Smooth muscle cell (in vitro differentiated cells): ENCODE measurements around the gene STON1. TPM values are rescaled to one million over a fixed set of nuclear protein-coding genes. Genes with fewer than 3 reads are reported as not detected.

Experiments used
- DNase-seq: peaks from one replicate; lab custom pipeline; 2025; ENCODE audit not compliant: unreplicated experiment; lab: John Stamatoyannopoulos, UW
- H2AFZ ChIP-seq: fragments of 200-600 bp; sonication (generic); 2 replicates; pipeline ENCODE4 v1.6.0; 2016; ENCODE audit warnings: antibody characterized with exemption, low read depth, mild to moderate bottlenecking
- H3F3A ChIP-seq: fragments of 200-600 bp; sonication (generic); 2 replicates; pipeline ENCODE4 v1.6.0; 2017; ENCODE audit warnings: antibody characterized with exemption, low read depth
- H3K27ac ChIP-seq: fragments of 200-600 bp; sonication (generic); 2 replicates; pipeline ENCODE4 v1.5.1; 2016; ENCODE audit warnings: low read depth, mild to moderate bottlenecking
- H3K27me3 ChIP-seq: fragments of 200-600 bp; sonication (generic); 2 replicates; pipeline ENCODE4 v1.6.1; 2016; ENCODE audit warnings: low read depth, mild to moderate bottlenecking
- H3K36me3 ChIP-seq: fragments of 200-600 bp; sonication (generic); 2 replicates; pipeline ENCODE4 v1.5.1; 2016; ENCODE audit warnings: low read depth
- H3K4me1 ChIP-seq: fragments of 200-600 bp; sonication (generic); 2 replicates; pipeline ENCODE4 v1.5.1; 2016; ENCODE audit warnings: low read depth
- H3K4me2 ChIP-seq: fragments of 200-600 bp; sonication (generic); 2 replicates; pipeline ENCODE4 v1.6.0; 2016; ENCODE audit warnings: mild to moderate bottlenecking
- H3K4me3 ChIP-seq: fragments of 200-600 bp; sonication (generic); 2 replicates; pipeline ENCODE4 v1.5.1; 2016; ENCODE audit warnings: mild to moderate bottlenecking
- H3K79me2 ChIP-seq: fragments of 200-600 bp; sonication (generic); 2 replicates; pipeline ENCODE4 v1.6.0; 2016; ENCODE audit warnings: low read depth, mild to moderate bottlenecking
- H3K9ac ChIP-seq: fragments of 200-600 bp; sonication (generic); 2 replicates; pipeline ENCODE4 v1.6.0; 2016; ENCODE audit warnings: low read depth
- H3K9me3 ChIP-seq: fragments of 200-600 bp; sonication (generic); replicated peaks from 2 replicates; pipeline ENCODE4 v1.5.1; 2016; ENCODE audit warnings: low read depth
- H4K20me1 ChIP-seq: fragments of 200-600 bp; sonication (generic); 2 replicates; pipeline ENCODE4 v1.6.0; 2016; ENCODE audit warnings: low read depth
- WGBS: methylation state at CpG from one replicate; pipeline ENCODE4 v1.1.7; 2016; ENCODE audit warnings: low lambda C conversion rate; 5-methylcytosine and 5-hydroxymethylcytosine counted together
- polyA plus RNA-seq: library from polyadenylated mRNA; unstranded; fragments of >200 nt; fragmentation: Nextera tagmentation; extraction: Ambion mirVana; gene quantifications from 2 replicates; pipeline ENCODE4 v1.2.1, GENCODE V29; 2016
- total RNA-seq: library from RNA; depleted of rRNA; stranded (reverse); fragments of >200 nt; gene quantifications from 2 replicates; pipeline ENCODE4 v1.2.3, GENCODE V29; 2014
- TF ChIP-seq, protein P1 (sequence below): fragments of 200-600 bp; sonication (generic); IDR thresholded peaks from 2 replicates; pipeline ENCODE4 v1.5.1; 2017; ENCODE audit warnings: borderline replicate concordance, mild to moderate bottlenecking, antibody characterized with exemption; ENCODE audit not compliant: insufficient read depth, poor library complexity, severe bottlenecking

The STON1 gene
- total and polyA plus RNA-seq, 2 experiments from 2014 or later = 15.3 to 56.6 TPM

DNA sequence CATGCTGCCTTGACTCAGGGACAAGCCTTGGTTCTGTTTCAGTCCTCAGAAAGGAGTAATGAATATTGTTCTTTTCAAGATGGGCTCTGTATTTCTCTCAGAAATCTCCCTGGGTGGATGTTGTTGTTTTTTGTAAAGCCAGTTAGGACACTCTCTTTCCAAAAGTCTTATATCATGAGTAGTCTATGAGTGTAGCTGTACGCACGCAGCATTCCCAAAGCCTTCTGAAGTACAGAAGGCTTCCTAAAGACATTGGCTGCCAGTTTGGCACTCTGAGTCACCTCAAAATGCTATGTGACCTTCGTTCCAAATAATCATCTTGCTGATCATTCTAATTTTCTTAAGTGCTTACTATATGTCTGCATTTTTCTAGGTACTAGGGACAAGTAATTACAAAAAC is 71.0 kb downstream of the STON1 start:
- WGBS = 50% methylated on average over 3 of the region's 3 CpGs
- H3K4me2 ChIP-seq = no peak overlapping the region

DNA sequence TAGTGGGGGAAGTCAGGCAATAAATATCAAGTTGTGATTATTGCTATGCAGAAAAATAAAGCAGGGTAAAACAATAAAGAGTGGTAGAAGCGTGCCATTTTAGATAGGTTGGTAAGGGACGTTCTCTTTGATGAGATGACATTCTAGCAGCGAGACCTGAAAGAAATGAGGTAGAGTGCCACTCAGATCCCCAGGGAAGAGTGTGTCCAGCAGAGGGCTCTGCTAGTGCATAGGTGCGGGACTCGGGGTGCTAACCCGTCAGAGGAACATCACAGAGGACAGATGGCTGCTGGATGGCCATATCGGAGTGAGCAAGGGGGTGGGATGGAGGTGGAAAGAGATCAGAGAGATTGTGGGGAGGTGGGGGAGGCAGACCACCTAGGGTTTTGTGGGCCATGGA is 71.4 kb downstream of the STON1 start:
- no peaks in the 10 kb centered on the region for H3K36me3 ChIP-seq
- H3K4me1 ChIP-seq = peaks cover 5% of the 10 kb centered on the region
- WGBS = 74% methylated on average over 7 of the region's 7 CpGs
- no peak for DNase-seq
- TF ChIP-seq, protein P1, sequence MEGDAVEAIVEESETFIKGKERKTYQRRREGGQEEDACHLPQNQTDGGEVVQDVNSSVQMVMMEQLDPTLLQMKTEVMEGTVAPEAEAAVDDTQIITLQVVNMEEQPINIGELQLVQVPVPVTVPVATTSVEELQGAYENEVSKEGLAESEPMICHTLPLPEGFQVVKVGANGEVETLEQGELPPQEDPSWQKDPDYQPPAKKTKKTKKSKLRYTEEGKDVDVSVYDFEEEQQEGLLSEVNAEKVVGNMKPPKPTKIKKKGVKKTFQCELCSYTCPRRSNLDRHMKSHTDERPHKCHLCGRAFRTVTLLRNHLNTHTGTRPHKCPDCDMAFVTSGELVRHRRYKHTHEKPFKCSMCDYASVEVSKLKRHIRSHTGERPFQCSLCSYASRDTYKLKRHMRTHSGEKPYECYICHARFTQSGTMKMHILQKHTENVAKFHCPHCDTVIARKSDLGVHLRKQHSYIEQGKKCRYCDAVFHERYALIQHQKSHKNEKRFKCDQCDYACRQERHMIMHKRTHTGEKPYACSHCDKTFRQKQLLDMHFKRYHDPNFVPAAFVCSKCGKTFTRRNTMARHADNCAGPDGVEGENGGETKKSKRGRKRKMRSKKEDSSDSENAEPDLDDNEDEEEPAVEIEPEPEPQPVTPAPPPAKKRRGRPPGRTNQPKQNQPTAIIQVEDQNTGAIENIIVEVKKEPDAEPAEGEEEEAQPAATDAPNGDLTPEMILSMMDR = peak; percentile 32
- no peaks in the 10 kb centered on the region for H3K27me3 ChIP-seq
- no peak overlapping the region for H3K4me3 ChIP-seq
- no peak overlapping the region for H3K9ac ChIP-seq
- peaks cover 8% of the 10 kb centered on the region for H4K20me1 ChIP-seq
- H3K27ac ChIP-seq = no peak overlapping the region
- H2AFZ ChIP-seq = no peak overlapping the region
- no peaks in the 10 kb centered on the region for H3K9me3 ChIP-seq
- no peak overlapping the region for H3K4me2 ChIP-seq
- no peaks in the 10 kb centered on the region for H3K79me2 ChIP-seq
- no peaks in the 10 kb centered on the region for H3F3A ChIP-seq

More for the DNA sequence above, 71.0 kb downstream of the STON1 start:
- H3K27me3 ChIP-seq = no peaks in the 10 kb centered on the region
- peaks cover 5% of the 10 kb centered on the region for H3K4me1 ChIP-seq
- H3K4me3 ChIP-seq = no peak overlapping the region
- peaks cover 12% of the 10 kb centered on the region for H4K20me1 ChIP-seq
- no peaks in the 10 kb centered on the region for H3K36me3 ChIP-seq
- TF ChIP-seq, protein P1 = no peak
- DNase-seq = no peak
- no peaks in the 10 kb centered on the region for H3F3A ChIP-seq
- H3K27ac ChIP-seq = no peak overlapping the region
- H2AFZ ChIP-seq = no peak overlapping the region
- no peaks in the 10 kb centered on the region for H3K9me3 ChIP-seq
- H3K79me2 ChIP-seq = no peaks in the 10 kb centered on the region
- H3K9ac ChIP-seq = no peak overlapping the region

DNA sequence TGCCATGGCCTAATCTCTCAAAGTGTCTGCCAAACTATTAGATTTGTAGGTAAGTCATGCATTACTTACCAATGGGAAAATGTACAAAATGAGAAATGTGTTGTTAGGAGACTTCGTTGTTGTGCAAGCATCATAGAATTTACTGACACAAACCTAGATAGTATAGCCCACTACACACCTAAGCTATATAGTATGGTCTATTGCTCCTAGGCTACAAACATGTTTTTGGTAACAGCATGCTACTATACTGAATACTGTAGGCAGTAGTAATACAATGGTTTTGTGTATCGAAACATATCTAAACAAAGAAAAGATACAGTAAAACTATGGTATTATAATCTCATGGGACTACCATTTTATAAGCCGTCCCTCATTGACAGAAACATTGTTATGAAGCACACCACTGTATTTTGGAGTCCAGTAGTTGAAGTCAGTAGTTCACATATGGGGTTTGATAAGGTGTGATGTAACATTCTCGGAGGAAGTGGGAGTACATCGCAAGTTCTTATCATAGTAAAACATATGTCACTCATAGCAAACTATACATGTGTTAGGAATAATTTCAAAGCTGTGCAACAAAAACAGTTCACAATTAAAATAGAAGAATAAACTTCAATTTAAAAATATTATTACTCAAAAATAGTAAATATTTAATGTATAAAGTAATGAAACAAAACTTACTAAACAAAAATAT is 75.7 kb downstream of the STON1 start:
- H3K4me3 ChIP-seq = no peak overlapping the region
- H3K27ac ChIP-seq = no peak overlapping the region
- no peaks in the 10 kb centered on the region for H3F3A ChIP-seq
- no peak overlapping the region for H3K4me2 ChIP-seq
- H3K9me3 ChIP-seq = no peaks in the 10 kb centered on the region
- peaks cover 4% of the 10 kb centered on the region for H4K20me1 ChIP-seq
- TF ChIP-seq, protein P1 = no peak
- no peaks in the 10 kb centered on the region for H3K27me3 ChIP-seq
- no peaks in the 10 kb centered on the region for H3K79me2 ChIP-seq
- DNase-seq = no peak
- no peak overlapping the region for H2AFZ ChIP-seq
- H3K36me3 ChIP-seq = no peaks in the 10 kb centered on the region
- 99% methylated on average over 5 of the region's 5 CpGs for WGBS
- no peak overlapping the region for H3K9ac ChIP-seq
- H3K4me1 ChIP-seq = peaks cover 4% of the 10 kb centered on the region
